Astrocyte of the spinal cord (primary cell): ENCODE measurements around the gene ATP9B.

ENCODE experiments used
- DNase-seq: peaks from one replicate; pipeline ENCODE4 v3.0.0; 2011; ENCODE audit warnings: low read depth, low spot score
- H3K4me3 ChIP-seq: 2 replicates; pipeline ENCODE4 v1.5.1; 2011; ENCODE audit warnings: low read depth, mild to moderate bottlenecking, low read length, moderate library complexity
- in situ Hi-C: cut with HindIII; loops from 2 replicates; pipeline ENCODE4 v1.10.0; 2017; ENCODE audit warnings: low sequenced_read_pairs
- TF ChIP-seq, protein P1 (sequence below): IDR thresholded peaks from 2 replicates; pipeline ENCODE4 v1.5.1; 2012; ENCODE audit warnings: low read depth, mild to moderate bottlenecking, low read length, inconsistent platforms

ATP9B gene

GRCh38 chr18:79413901-79414300 lies 344.7 kb downstream of the ATP9B start:
- in situ Hi-C loops, result no loop called here
- no peak overlapping the region for H3K4me3 ChIP-seq
- no peak for DNase-seq
- TF ChIP-seq, protein P1, sequence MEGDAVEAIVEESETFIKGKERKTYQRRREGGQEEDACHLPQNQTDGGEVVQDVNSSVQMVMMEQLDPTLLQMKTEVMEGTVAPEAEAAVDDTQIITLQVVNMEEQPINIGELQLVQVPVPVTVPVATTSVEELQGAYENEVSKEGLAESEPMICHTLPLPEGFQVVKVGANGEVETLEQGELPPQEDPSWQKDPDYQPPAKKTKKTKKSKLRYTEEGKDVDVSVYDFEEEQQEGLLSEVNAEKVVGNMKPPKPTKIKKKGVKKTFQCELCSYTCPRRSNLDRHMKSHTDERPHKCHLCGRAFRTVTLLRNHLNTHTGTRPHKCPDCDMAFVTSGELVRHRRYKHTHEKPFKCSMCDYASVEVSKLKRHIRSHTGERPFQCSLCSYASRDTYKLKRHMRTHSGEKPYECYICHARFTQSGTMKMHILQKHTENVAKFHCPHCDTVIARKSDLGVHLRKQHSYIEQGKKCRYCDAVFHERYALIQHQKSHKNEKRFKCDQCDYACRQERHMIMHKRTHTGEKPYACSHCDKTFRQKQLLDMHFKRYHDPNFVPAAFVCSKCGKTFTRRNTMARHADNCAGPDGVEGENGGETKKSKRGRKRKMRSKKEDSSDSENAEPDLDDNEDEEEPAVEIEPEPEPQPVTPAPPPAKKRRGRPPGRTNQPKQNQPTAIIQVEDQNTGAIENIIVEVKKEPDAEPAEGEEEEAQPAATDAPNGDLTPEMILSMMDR, result no peak

GRCh38 chr18:79416022-79416676 lies 347.0 kb downstream of the ATP9B start:
- no peak overlapping the region for H3K4me3 ChIP-seq
- DNase-seq, result no peak
- TF ChIP-seq, protein P1, result no peak
- in situ Hi-C loops, result no loop called here

DNA sequence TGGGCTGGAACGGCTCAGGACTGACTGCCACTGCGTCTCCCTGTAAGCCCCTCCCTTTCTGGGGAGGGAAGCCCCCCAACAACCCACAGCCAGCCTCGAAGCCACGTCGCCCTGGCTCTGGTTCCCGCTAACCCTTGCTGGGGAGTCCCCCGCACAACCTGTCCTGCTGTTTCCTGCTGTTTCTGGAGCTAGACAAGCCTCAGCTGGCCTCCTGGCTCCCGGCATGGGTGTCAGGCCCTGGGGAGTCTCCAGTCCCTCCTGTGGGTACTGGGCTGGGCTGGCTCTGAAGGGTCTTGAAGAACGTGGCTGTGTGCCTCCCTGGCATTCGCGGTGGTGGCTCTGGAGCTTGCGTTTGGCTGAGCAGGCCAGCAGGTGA lies 347.5 kb downstream of the ATP9B start:
- in situ Hi-C loops, result no loop called here
- TF ChIP-seq, protein P1, result no peak
- DNase-seq, result no peak
- H3K4me3 ChIP-seq, result no peak overlapping the region

GRCh38 chr18:79418236-79418635 lies 349.0 kb downstream of the ATP9B start:
- in situ Hi-C loops, result no loop called here
- no peak for DNase-seq
- TF ChIP-seq, protein P1, result no peak
- no peak overlapping the region for H3K4me3 ChIP-seq

- TF ChIP-seq, protein P1, result no peak
- H3K4me3 ChIP-seq, result no peak overlapping the region
- in situ Hi-C loops, result no loop called here
Measured at GRCh38 chr18:79418642-79419041, 349.4 kb downstream of the ATP9B start.

GRCh38 chr18:79420033-79420745 lies 351.0 kb downstream of the ATP9B start:
- TF ChIP-seq, protein P1, result no peak
- no peak overlapping the region for H3K4me3 ChIP-seq
- in situ Hi-C loops, result no loop called here
- DNase-seq, result no peak

More at GRCh38 chr18:79418642-79419041, 349.4 kb downstream of the ATP9B start:
- no peak for DNase-seq
